RPMI8226 (cell line): ENCODE data around the gene RNF144B.

Experiments
- DNase-seq: peaks from one replicate; pipeline ENCODE4 v3.0.0-alpha.2; 2015

Gene RNF144B

DNA sequence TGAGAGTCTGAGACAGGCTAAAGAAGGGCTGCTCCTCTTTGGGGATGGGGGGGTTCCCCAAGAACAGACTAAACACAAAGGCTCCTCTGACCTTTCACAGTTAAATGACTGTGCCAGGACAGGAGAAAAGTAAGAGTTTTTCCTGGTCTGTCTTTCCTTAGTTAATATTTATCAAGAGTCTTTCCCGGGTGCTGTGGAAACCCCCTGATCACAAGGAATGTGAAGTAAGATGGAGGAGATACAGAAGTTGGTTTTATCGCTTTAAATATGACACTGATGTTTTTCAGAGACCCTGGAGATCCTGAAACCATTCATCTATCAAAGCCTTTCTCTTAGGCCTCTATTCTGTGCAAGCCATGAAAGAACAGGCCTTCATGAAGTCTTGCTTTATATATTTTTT lies 105.8 kb downstream of the RNF144B start:
- DNase-seq, result no peak

DNA sequence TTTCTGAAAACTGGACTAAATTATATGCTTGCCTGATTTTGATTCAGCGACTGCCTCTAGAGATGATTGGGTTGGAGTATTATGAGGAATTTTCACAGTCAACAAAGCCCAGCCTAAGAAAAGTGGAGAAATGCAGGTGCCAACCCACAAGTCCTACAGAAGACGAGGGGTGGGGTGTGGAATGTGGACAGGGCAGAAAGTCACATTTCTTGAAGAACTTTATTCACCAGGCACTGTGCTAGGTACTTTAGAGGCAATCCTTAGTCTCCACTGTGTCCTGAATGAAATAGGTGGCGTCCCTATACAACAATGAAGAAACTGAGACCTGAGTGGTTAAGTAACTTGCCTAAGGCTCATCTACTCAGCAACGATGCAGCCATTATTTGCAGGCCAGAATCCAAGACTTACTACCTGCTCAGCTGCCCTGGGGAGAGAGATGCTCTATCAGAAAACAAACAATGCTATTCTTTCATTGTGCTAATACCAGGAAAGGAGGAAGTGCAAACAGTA lies 106.3 kb downstream of the RNF144B start:
- no peak for DNase-seq

DNA sequence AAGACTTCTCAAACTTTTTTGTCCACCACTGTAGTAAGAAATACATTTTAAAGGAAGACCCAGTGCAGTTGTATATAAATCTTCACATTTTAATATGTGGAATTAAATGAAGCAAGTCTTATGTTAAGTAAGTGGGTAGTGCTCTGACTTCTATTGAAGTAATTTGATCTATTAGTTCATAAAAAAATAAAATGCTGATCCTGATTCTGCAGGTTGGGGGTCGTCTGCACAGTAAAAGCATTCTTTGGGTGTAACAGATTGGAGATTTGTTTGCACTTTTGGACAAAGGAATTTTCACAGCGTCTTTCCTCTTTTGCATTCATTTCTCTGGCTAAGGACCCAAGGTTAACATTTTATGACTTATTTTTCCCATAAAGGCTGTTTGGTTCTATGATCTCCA lies 106.8 kb downstream of the RNF144B start:
- no peak for DNase-seq

DNA sequence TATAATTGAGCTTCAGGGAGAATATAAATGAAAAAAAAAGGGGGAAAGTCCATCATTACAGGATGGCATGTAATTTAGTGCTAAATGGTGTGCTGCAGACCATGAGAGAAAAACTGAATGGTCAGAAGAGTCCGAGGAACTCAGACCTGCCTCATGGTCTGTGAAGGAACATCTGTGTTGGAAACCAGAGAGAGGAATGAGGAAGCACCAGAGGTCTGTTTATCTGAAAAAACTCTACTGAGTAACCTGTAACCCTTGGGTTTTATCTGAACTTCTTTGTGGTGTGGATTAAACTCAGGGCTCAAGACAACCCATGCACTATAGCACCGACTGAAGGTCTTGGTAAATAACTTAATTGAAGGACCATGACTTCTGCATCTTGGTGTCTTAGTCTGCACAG lies 108.1 kb downstream of the RNF144B start:
- no peak for DNase-seq

DNA sequence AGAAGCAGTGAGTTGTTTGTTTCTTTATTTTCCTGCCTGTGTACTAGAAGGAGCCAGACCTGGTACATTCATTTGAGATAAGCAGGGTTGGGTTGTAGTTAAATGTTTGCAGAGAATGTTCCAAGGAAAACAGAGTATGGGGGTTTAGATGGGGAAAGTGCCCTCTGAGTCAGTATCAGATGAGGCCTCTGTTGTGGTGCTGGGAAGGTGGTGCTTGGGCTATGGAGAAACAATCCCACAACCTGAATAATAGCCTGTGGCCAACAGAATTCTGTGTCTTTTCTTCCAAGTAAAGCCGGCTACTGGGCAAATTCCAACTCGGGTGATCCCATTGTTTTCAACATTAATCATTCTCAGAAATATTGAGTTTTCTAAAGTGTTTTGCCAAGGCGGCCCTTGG lies 109.3 kb downstream of the RNF144B start:
- no peak for DNase-seq

DNA sequence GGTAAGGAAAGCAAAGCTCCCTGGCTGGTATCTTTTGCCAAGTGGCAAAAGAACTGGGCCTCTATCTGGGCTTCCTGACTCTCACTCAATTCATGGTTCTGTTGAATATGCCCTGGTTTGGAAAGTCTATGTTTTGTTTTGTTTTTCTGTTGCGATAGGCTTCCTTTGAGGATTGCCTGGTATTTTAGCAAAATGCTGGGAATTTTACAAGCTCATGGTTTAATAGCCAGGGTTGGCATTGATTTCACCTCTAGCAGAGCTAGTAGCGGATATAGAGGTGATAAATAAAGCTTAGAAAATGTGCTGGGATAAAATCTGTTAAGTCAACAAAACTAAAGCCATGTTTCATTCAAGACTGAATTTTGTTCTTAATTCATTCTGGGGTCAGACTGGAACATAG lies 109.9 kb downstream of the RNF144B start:
- DNase-seq, result no peak

DNA sequence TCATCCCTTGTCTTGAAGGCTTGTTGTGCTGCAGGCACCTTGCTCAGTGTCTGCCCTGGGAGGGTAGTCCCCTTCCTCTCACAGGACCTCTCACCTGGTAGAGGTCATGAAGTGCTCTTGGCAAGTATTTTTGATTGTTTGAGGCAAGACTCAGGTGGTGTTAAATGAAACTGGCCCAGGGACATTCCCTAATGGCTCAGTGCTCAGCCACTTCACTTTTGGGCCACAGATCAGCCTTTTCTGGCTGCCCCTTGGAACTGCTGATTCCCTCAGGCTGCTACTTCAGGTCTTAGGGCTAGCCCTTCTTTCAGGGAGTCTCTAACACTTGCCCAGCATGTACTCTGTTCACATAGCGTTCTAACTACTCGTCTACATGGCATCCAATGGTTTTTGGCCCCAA lies 111.3 kb downstream of the RNF144B start:
- DNase-seq, result no peak

DNA sequence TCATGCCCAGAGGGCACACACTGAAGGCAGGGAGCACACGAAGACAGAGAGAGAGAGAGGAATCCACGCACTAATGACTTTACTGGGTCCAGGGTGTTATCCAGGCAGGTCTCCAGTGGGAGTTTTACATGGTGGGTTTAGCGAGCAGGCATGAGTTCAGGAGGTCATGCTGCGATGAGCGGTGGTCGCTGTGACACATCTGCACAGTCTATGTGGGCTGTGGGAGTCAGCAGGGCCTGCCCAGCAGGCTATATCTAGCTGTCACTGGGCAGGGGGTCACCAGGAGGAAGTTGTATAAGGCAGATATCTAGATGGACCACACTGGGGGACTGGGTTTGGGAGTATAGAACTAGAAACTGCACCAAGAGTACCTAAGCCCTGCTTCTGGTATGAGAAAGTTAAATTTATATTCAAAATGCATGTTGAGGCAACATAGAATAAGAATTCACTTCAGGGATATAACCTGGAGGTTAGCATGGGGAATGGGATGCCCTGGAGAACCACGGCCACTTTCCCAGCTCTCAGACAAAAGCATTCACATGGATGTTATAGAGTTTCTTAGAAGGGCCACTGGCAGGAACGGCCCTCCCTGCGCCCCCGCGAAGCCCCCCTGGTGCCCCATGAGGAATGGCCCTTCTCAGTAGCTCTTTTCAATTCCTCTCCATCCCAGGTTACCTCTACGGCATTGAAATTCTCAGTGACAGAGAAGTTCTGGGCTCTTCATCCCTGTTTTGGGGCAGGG lies 113.9 kb downstream of the RNF144B start:
- DNase-seq, result no peak

DNA sequence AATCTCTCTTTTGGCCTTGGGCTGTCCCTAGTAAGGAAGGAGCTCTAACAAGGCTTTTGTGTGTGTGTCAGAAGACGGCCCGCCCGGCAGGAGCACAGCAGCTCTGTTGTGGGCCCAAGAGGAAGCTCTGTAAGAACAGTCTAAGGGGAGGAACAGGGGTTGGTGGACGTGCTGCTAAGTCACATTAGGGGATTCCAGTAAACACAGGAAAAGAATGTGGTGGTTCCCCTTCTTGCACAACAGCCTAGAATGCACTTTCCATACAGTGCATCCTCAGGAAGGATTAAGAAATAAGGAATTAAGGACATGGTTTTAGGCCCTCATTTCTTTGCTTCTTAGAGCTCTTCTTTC lies 114.5 kb downstream of the RNF144B start:
- DNase-seq, result no peak

DNA sequence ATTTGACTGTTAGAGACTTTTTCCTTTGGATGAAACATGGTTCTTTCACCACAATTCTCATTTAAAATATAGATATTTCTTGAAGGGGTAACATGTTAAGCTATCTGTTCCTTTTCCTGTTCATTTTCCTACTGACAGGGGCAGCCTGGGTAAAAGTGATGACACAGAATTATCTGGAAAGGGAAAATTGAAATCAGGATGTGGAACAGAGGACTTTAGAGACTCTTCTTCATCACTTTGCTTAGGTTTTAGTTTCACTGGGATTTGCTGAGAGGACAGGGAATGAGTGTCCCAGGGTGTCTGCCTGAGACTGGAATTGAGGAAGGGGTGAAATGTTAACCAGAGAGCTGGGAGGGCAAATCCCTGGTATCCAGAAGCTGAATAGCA lies 116.0 kb downstream of the RNF144B start:
- DNase-seq, result no peak

DNA sequence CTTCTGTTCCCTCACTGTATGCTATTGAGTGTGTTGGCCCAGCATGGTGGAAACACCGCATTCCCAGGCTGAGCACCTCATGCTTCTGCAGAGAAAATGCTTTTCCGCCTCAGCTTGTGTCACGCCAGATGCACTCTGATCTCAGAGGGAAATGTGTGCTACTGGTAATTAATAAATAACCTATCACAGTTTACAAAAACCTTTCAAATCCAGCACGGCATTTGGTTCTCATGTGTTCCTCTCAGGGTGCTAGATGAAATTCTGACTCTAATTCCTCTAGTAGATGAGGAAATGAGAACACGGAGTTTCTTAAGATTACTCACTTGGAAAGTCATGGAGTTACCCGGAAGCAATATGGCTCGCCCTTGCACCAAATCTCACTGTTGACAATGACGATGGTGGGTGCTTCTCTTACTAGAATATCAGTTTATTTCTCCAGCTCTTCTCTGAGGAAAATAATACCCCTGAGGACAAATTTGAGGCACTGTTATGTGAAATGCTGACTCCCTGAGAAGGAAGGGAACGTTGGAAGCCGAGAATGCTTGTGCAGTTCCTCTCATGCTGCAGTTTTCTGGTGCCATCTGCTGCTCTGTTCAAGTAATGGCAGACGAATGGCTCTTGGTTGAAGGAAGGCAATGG lies 116.6 kb downstream of the RNF144B start:
- peak; percentile 83 for DNase-seq

DNA sequence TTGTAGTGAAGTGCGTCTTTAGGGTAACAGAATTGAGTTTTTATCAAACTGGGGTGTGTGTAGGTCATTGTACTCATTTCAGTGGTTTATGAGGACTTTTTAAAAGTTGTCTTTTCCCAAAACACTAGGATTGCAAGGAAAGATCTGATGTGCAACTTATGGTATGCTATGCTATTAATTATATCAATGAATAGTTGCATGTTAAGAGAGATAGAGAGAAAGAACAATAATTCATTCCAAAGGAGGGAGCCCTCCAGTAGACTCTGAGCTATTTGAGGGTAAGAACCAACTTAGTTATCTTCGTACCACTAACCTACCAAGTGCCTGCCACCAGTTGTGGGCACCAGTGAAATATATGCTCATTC lies 117.1 kb downstream of the RNF144B start:
- DNase-seq, result no peak

DNA sequence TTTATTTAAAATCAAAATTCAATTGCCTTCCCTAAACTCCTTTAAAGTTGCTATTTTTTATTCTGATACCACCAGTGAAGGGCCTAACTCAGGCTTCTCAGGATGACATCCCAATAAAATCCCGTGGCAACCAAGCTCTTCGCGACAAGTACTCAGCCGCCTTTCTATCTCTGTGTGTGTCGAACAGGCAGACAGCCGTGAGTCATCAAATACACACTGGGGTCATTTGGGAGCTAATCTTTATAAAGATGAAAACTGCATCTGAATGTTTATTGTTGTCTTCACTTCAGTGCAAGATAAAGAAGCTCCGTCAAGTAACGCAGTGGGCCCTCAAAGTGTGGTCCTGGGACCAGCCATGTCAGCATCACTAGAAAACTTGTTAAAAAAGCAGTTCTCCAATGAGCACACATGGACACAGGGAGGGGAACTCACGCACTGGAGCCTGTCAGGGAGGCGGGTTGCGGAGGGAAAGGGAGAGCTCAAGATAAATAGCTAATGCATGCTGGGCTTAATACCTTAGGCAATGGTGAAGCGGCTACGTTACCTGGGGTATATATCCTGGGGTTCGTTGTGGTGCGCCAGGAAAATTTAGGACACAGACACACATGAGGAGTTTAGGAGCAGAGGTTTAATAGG lies 119.3 kb downstream of the RNF144B start:
- no peak for DNase-seq

DNA sequence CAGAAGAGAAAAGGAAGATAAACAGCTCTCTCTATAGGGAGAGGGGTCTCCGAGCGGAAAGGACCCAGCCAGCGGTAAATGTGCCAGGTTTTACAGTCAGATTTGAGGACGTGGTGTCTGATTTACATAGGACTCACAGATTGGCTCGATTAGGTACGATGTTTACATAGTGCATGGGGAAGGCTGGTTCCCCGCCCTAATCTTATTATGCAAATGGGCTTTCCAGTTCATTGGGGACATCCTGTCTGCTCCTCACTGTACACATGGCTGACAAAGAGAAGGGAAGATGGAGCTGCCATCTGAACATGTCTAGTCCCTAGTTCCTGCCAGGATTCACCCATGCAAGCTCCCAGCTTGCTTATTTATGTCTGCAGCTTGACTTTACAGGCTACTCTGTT lies 119.9 kb downstream of the RNF144B start:
- no peak for DNase-seq

DNA sequence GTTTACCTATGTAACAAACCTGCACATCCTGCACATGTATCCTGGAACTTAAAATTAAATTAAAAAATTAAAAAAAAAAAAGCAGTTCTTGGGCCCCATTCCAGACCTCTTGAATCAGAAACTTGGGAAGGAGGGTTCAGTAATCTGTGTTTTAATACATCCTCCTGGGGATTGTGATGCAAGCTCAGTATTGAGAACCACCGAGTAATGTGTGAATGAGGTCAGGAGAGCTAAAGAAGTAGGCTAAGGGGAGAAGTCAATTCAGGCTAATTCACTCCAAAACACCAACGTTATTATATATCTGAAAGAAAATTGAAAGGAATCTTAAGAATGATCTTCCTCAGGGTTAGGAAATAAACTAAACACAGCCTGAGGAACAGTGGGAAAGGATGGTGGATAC lies 120.4 kb downstream of the RNF144B start:
- DNase-seq, result no peak

DNA sequence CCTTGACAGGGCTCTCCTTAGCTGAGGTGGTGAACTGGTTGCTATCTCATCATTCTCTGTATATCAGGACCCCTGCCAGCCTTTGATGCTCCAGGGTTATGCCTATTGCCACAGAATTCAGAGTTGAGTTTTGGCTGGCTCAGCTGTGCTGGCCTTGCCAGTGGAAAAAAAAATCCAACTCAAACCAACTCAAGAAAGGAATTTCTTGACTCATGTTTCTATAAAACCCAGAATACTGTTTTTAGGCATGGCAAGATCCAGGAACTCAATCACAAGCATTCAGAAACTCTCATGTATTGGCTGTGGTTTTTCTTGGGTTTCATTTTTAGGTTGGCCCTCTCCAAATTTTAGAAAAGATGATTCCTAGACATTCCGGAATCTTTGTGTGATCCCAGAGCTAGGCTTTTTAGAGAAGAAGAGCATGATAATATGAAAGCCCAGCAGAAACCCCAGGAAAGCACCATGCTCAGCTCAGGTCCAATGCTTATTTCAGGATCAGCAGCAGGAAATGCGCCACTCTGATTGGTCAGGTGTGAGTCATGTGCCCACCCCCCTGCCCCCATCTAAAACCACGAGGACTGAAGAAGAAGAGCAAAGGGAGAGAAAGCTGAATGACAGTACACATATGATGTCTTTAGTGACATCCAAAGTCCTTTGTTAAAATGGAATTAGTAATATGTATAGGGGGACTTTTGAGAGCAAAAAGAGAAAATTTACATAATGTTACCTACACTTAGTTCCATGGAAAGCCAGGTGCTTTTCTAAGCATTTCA lies 122.9 kb downstream of the RNF144B start:
- no peak for DNase-seq

DNA sequence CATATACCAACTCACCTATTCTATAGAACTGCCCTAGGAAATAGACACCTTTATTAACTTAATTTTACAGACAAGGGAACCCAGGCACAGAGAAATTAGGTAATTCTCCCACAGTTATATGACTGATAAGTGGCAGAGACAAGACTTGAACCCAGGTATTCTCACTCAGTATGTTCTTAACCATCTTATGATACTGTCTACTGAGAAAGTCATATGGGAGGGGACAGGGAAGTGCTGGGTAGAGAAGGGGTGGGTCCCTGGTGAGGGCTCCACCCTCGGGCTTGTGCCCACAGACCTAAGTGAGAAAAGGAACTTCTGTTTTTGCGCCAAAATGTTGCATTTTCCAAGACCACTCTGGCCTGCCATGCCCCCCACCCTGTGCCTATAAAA lies 123.5 kb downstream of the RNF144B start:
- no peak for DNase-seq

DNA sequence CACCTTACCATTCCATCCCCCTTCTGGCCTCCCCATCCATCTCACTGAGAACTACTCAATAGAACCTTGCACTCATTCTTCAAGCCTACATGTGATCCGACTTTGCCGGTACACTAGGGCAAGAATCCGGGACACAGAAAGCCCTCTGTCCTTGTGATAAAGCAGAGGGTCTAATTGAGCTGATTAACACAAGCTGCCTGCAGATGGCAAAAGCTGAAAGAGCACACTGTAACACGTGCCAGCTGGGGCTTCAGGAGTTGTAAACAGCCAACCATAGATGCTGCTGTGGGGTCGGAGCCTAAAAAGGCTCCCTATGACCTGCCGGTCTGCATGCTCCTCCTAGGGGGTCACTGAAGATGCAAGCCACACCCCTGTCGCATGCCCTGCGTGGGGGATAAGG lies 124.1 kb downstream of the RNF144B start:
- no peak for DNase-seq

DNA sequence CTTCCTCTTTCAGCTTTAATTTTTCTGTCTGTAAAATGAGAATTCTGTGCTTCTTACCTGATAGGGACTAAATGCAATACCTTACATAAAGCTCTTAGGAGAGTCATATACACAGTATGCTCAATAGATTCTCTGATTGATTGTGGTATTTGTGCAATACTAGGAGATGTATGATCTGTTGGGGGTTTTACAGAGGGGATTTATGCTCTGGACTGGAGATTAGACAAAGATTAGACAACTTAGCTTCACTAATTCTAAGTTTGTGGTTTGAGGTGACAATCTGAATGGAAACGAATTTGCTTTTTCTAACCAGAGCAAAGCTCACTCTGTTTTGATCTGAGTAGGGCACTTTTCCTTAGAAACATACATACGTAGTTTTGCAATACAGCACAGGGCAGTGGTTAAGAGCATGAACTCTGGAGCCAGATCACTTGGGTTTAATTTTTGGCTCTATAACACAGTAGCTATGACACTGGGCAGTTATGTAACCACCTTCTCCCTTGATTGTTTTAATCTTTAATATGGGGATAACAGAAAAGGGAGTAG lies 126.2 kb downstream of the RNF144B start:
- DNase-seq, result no peak

DNA sequence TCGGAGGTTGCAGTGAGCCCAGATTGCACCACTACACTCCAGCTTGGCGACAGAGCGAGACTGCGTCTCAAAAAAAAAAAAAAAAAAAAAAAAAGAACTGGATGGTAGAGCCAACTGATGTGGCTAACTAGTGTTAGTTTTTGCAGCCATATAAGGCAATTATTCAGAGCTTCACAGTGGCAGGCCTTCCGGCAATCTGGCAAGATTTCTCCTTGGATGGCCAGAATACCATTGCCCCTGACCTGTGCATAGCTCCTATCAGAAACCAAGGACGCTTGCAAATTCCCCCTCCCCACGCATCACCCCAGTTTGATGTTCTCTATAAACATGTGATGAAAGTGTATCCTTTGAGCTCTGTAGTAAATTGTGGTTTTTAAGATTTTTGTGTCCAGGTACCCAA lies 127.0 kb downstream of the RNF144B start:
- DNase-seq, result no peak

DNA sequence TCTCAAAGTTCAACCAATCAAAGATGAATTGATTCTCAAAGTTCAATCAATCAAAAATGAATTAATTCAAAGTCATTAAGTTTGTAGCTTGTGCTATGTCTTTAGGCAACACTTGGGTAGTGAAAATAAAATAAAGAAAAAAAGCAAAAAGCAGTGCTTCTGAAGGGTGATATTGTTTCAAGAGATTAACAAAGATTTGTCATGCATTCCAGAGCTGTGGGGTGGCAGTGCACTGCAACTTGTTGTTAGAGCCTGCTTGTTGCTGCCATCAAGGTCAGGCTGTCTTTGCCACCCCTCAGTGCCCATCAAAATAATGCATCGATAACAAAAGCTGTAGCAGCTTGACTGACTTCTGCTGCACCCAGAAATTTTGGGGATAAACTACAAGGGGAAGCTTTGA lies 128.6 kb downstream of the RNF144B start:
- no peak for DNase-seq
